HEK293T (cell line): ENCODE data around the gene KPRP.
A peak's percentile ranks its signal among the peaks of the same experiment; 100 is the strongest.

Experiments
- CTCF ChIA-PET: fragments of 350-600 bp; formaldehyde crosslinking; extraction: SDS; loops from one replicate; lab custom pipeline; 2021; ENCODE audit warnings: antibody characterized with exemption, inconsistent platforms; lab: Yijun Ruan, JAX
- POLR2A ChIA-PET: fragments of 350-600 bp; formaldehyde crosslinking; extraction: SDS; loops from one replicate; lab custom pipeline; 2020; ENCODE audit warnings: antibody characterized with exemption, inconsistent platforms; lab: Yijun Ruan, JAX
- DNase-seq: peaks from one replicate; pipeline ENCODE4 v3.0.0; 2012; ENCODE audit warnings: mixed read lengths; ENCODE audit errors: extremely low spot score
- ARNT ChIP-seq: fragments of 450-650 bp; IDR thresholded peaks from 2 replicates; pipeline ENCODE4 v1.6.1; 2017; ENCODE audit warnings: mild to moderate bottlenecking
- BHLHE40 ChIP-seq: fragments of 450-650 bp; IDR thresholded peaks from 2 replicates; pipeline ENCODE4 v1.6.1; 2016; ENCODE audit warnings: mild to moderate bottlenecking, moderate library complexity, borderline replicate concordance
- CTBP1 ChIP-seq: fragments of 450-650 bp; IDR thresholded peaks from 2 replicates; pipeline ENCODE4 v1.6.1; 2016; ENCODE audit warnings: borderline replicate concordance
- ELF4 ChIP-seq: fragments of 450-650 bp; IDR thresholded peaks from 2 replicates; pipeline ENCODE4 v1.6.1; 2017; ENCODE audit warnings: antibody characterized with exemption
- FOXA1 ChIP-seq: fragments of 450-650 bp; IDR thresholded peaks from 2 replicates; pipeline ENCODE4 v1.6.1; 2016; ENCODE audit warnings: mild to moderate bottlenecking
- FOXK2 ChIP-seq: fragments of 450-650 bp; IDR thresholded peaks from 2 replicates; pipeline ENCODE4 v1.6.1; 2016; ENCODE audit warnings: mild to moderate bottlenecking
- FOXM1 ChIP-seq: fragments of 450-650 bp; IDR thresholded peaks from 2 replicates; pipeline ENCODE4 v1.6.1; 2017; ENCODE audit warnings: mild to moderate bottlenecking, borderline replicate concordance
- HDGF ChIP-seq: fragments of 450-650 bp; IDR thresholded peaks from 2 replicates; pipeline ENCODE4 v1.6.1; 2017; ENCODE audit warnings: antibody characterized with exemption, borderline replicate concordance
- L3MBTL2 ChIP-seq: fragments of 450-650 bp; conservative IDR thresholded peaks from 2 replicates; pipeline ENCODE4 v1.6.1; 2016; ENCODE audit warnings: mild to moderate bottlenecking
- LEF1 ChIP-seq: fragments of 450-650 bp; IDR thresholded peaks from 2 replicates; pipeline ENCODE4 v1.6.1; 2017; ENCODE audit warnings: mild to moderate bottlenecking, borderline replicate concordance
- NFRKB ChIP-seq: fragments of 450-650 bp; IDR thresholded peaks from 2 replicates; pipeline ENCODE4 v1.6.1; 2016; ENCODE audit warnings: mild to moderate bottlenecking, moderate library complexity
- PKNOX1 ChIP-seq: fragments of 450-650 bp; IDR thresholded peaks from 2 replicates; pipeline ENCODE4 v1.6.1; 2016
- SP1 ChIP-seq: fragments of 450-650 bp; IDR thresholded peaks from 2 replicates; pipeline ENCODE4 v1.6.1; 2017
- SUZ12 ChIP-seq: fragments of 450-650 bp; IDR thresholded peaks from 2 replicates; pipeline ENCODE4 v1.6.1; 2016; ENCODE audit warnings: mild to moderate bottlenecking
- TARDBP ChIP-seq: fragments of 450-650 bp; IDR thresholded peaks from 2 replicates; pipeline ENCODE4 v1.6.1; 2016
- ZNF384 ChIP-seq: fragments of 450-650 bp; IDR thresholded peaks from 2 replicates; pipeline ENCODE4 v1.6.1; 2016

KPRP gene

GRCh38 chr1:152768847-152769533, 11.2 kb downstream of the KPRP start:
- CTCF ChIA-PET = interaction anchor here (0.6 kb wide), 1 partner anchor 143 kb away, joined by 3 read pairs; no protein-coding TSS in a partner anchor
- DNase-seq = no peak
- TF ChIP-seq SP1 (no peak), ZNF384 (no peak), BHLHE40 (no peak), ARNT (no peak), NFRKB (no peak), CTBP1 (no peak), L3MBTL2 (no peak), ELF4 (no peak), FOXK2 (no peak), HDGF (no peak), FOXA1 (no peak), PKNOX1 (no peak), LEF1 (no peak)
- POLR2A ChIA-PET = no interaction called here

- ChIA-PET CTCF (no interaction called here), POLR2A (no interaction called here)
- TF ChIP-seq HDGF = no peak
- TF ChIP-seq ELF4 = no peak
- no peak for TF ChIP-seq BHLHE40
- TF ChIP-seq TARDBP = no peak
- no peak for TF ChIP-seq ARNT
- TF ChIP-seq NFRKB = no peak
- no peak for TF ChIP-seq ZNF384
- DNase-seq = no peak
Observed at GRCh38 chr1:152770411-152770810, 12.6 kb downstream of the KPRP start.

GRCh38 chr1:152774875-152775274, 17.1 kb downstream of the KPRP start, which contains the start of gene LCE1F:
Gene LCE1F (plus strand): TSS chr1:152775140. CDS start chr1:152776372, 1,232 bp downstream.
- ChIA-PET CTCF (no interaction called here), POLR2A (no interaction called here)
- TF ChIP-seq CTBP1 (no peak), FOXM1 (no peak), ZNF384 (no peak), LEF1 (no peak), SUZ12 (no peak), TARDBP (no peak), ELF4 (no peak), ARNT (no peak)
- DNase-seq = no peak

GRCh38 chr1:152776361-152776760, 18.5 kb downstream of the KPRP start:
- no peak for DNase-seq
- POLR2A ChIA-PET = no interaction called here
- CTCF ChIA-PET = no interaction called here
- TF ChIP-seq BHLHE40 (no peak), PKNOX1 (no peak), ELF4 (no peak), NFRKB (no peak), ZNF384 (no peak), ARNT (no peak), HDGF (no peak), FOXK2 (no peak)

GRCh38 chr1:152777510-152778137, 19.8 kb downstream of the KPRP start:
- CTCF ChIA-PET = interaction anchor here (0.8 to 1.2 kb wide), 3 partner anchors 9 to 52 kb away, joined by 3 to 4 read pairs (median 3); no protein-coding TSS in a partner anchor

GRCh38 chr1:152783095-152783494, 25.3 kb downstream of the KPRP start:
- TF ChIP-seq CTBP1 = no peak
- no peak for TF ChIP-seq BHLHE40
- TF ChIP-seq NFRKB = no peak
- no peak for DNase-seq
- POLR2A ChIA-PET = no interaction called here
- CTCF ChIA-PET = no interaction called here

More at GRCh38 chr1:152777510-152778137, 19.8 kb downstream of the KPRP start:
- peak; percentile 54 for DNase-seq
- POLR2A ChIA-PET = no interaction called here
- no peak for TF ChIP-seq ELF4
- TF ChIP-seq L3MBTL2 = no peak
- TF ChIP-seq PKNOX1 = peak; percentile 46

- DNase-seq = no peak
- TF ChIP-seq LEF1 (no peak), TARDBP (no peak), ELF4 (no peak), ARNT (no peak)
- POLR2A ChIA-PET = no interaction called here
- CTCF ChIA-PET = interaction anchor here (1.3 kb wide), 1 partner anchor 9 kb away, joined by 3 read pairs; no protein-coding TSS in a partner anchor
Observed at GRCh38 chr1:152786077-152786476, 28.3 kb downstream of the KPRP start, which contains the start of gene LCE1E. Gene LCE1E (plus strand): TSS chr1:152786257. CDS start chr1:152787300, 1,043 bp downstream.
